Parathyroid adenoma (tissue), 2 donors: ENCODE data around the gene POU2F1.

Source experiments
- H2AFZ ChIP-seq: fragments of 300-600 bp; sonication (generic); one replicate; pipeline ENCODE4 v1.7.0; 2017; ENCODE audit warnings: antibody characterized with exemption, mild to moderate bottlenecking
- H3K27ac ChIP-seq: fragments of 300-600 bp; sonication (generic); one replicate; pipeline ENCODE4 v1.7.0; 2017
- H3K27me3 ChIP-seq: fragments of 300-600 bp; sonication (generic); one replicate; pipeline ENCODE4 v1.7.0; 2017; ENCODE audit warnings: low read length; ENCODE audit not compliant: control insufficient read depth, insufficient read depth
- H3K36me3 ChIP-seq: fragments of 300-600 bp; sonication (generic); one replicate; pipeline ENCODE4 v1.7.0; 2017; ENCODE audit warnings: low read length; ENCODE audit not compliant: control insufficient read depth, insufficient read depth
- H3K4me1 ChIP-seq: fragments of 300-600 bp; sonication (generic); one replicate; pipeline ENCODE4 v1.7.0; 2017; ENCODE audit warnings: control low read depth
- H3K4me2 ChIP-seq: fragments of 300-600 bp; sonication (generic); one replicate; pipeline ENCODE4 v1.7.0; 2017; ENCODE audit warnings: low read length
- H3K4me3 ChIP-seq: fragments of 300-600 bp; sonication (generic); one replicate; pipeline ENCODE4 v1.7.0; 2017; ENCODE audit warnings: low read depth, low read length
- H3K79me2 ChIP-seq: fragments of 300-600 bp; sonication (generic); one replicate; pipeline ENCODE4 v1.7.0; 2017; ENCODE audit warnings: control low read depth
- H3K9ac ChIP-seq: fragments of 300-600 bp; sonication (generic); one replicate; pipeline ENCODE4 v1.7.0; 2017; ENCODE audit warnings: mild to moderate bottlenecking
- H3K9me3 ChIP-seq: fragments of 300-600 bp; sonication (generic); one replicate; pipeline ENCODE4 v1.7.0; 2017; ENCODE audit warnings: low read length; ENCODE audit not compliant: control insufficient read depth
- CTCF ChIP-seq: fragments of 300-600 bp; sonication (generic); IDR thresholded peaks from one replicate; pipeline ENCODE4 v1.7.0; 2017; ENCODE audit warnings: antibody characterized with exemption, mild to moderate bottlenecking
- donor health status: primary hyperparathyroidism.

The POU2F1 gene

GRCh38 chr1:167419245-167419644 lies 198.6 kb downstream of the POU2F1 start:
- Histone ChIP-seq H3K4me3 (no peak overlapping the region), H3K9me3 (no peaks in the 10 kb centered on the region), H3K36me3 (no peaks in the 10 kb centered on the region), H3K27me3 (no peaks in the 10 kb centered on the region), H2AFZ (no peak overlapping the region), H3K27ac (no peak overlapping the region), H3K79me2 (no peaks in the 10 kb centered on the region), H3K4me2 (no peak overlapping the region), H3K9ac (no peak overlapping the region), H3K4me1 (no peaks in the 10 kb centered on the region)
- TF ChIP-seq CTCF = no peak

- no peaks in the 10 kb centered on the region for H3K9me3 ChIP-seq
- H3K4me2 ChIP-seq = no peak overlapping the region
- H3K9ac ChIP-seq = no peak overlapping the region
- no peaks in the 10 kb centered on the region for H3K79me2 ChIP-seq
- no peaks in the 10 kb centered on the region for H3K4me1 ChIP-seq
- H3K27me3 ChIP-seq = no peaks in the 10 kb centered on the region
- H3K36me3 ChIP-seq = no peaks in the 10 kb centered on the region
- TF ChIP-seq CTCF = no peak
- H2AFZ ChIP-seq = no peak overlapping the region
- no peak overlapping the region for H3K4me3 ChIP-seq
- no peak overlapping the region for H3K27ac ChIP-seq
Measured at GRCh38 chr1:167420510-167420909, 199.8 kb downstream of the POU2F1 start.

GRCh38 chr1:167423684-167424619 lies 203.3 kb downstream of the POU2F1 start:
- Histone ChIP-seq H3K9ac (no peak overlapping the region), H3K27me3 (no peaks in the 10 kb centered on the region), H3K79me2 (no peaks in the 10 kb centered on the region), H3K9me3 (no peaks in the 10 kb centered on the region), H2AFZ (no peak overlapping the region), H3K27ac (no peak overlapping the region), H3K4me2 (no peak overlapping the region), H3K4me3 (no peak overlapping the region), H3K4me1 (no peaks in the 10 kb centered on the region), H3K36me3 (no peaks in the 10 kb centered on the region)
- no peak for TF ChIP-seq CTCF

- no peaks in the 10 kb centered on the region for H3K79me2 ChIP-seq
- no peaks in the 10 kb centered on the region for H3K27me3 ChIP-seq
- H3K4me3 ChIP-seq = no peak overlapping the region
- no peaks in the 10 kb centered on the region for H3K9me3 ChIP-seq
- H3K4me2 ChIP-seq = no peak overlapping the region
- no peaks in the 10 kb centered on the region for H3K36me3 ChIP-seq
- no peak overlapping the region for H2AFZ ChIP-seq
- TF ChIP-seq CTCF = no peak
- no peak overlapping the region for H3K9ac ChIP-seq
- no peaks in the 10 kb centered on the region for H3K4me1 ChIP-seq
- no peak overlapping the region for H3K27ac ChIP-seq
Measured at GRCh38 chr1:167425482-167425881, 204.8 kb downstream of the POU2F1 start.

- no peaks in the 10 kb centered on the region for H3K36me3 ChIP-seq
- H3K4me3 ChIP-seq = no peak overlapping the region
- no peak overlapping the region for H2AFZ ChIP-seq
- no peak overlapping the region for H3K4me2 ChIP-seq
- H3K27ac ChIP-seq = no peak overlapping the region
- H3K4me1 ChIP-seq = no peaks in the 10 kb centered on the region
- H3K9ac ChIP-seq = no peak overlapping the region
- no peaks in the 10 kb centered on the region for H3K27me3 ChIP-seq
- H3K79me2 ChIP-seq = no peaks in the 10 kb centered on the region
- no peaks in the 10 kb centered on the region for H3K9me3 ChIP-seq
- TF ChIP-seq CTCF = no peak
Measured at GRCh38 chr1:167426716-167427115, 206.0 kb downstream of the POU2F1 start.
